ENCODE results near the gene TMEM167A. TPM values are rescaled to one million over a fixed set of nuclear protein-coding genes. Genes with fewer than 3 reads are reported as not detected.

Gene TMEM167A
- total RNA-seq, 1 donor from 2014 or later = 61.8 TPM

Other genes starting within 250 kb of the TMEM167A start
- 6.7 TPM for gene XRCC4, start 153 bp upstream of the TMEM167A start, total RNA-seq

All from sciatic nerve (tissue), 1 donor.